WTC11 (cell line): ENCODE results near the gene SLC25A17.

ENCODE experiments used
- CREB1 ChIP-seq: sonication (generic); formaldehyde crosslinking; IDR thresholded peaks from 2 replicates; pipeline ENCODE4 v1.8.0; 2023; ENCODE audit warnings: mild to moderate bottlenecking, missing genetic modification reagents
- CTCF ChIP-seq: fragments of 200-600 bp; IDR thresholded peaks from 2 replicates; pipeline ENCODE4 v1.8.0; 2022; ENCODE audit warnings: antibody characterized with exemption
- ELF4 ChIP-seq: sonication (generic); formaldehyde crosslinking; IDR thresholded peaks from 2 replicates; pipeline ENCODE4 v1.8.1; 2022; ENCODE audit warnings: low read depth, mild to moderate bottlenecking, moderate library complexity, missing genetic modification reagents
- GABPB1 ChIP-seq: sonication (generic); formaldehyde crosslinking; IDR thresholded peaks from 2 replicates; pipeline ENCODE4 v1.8.1; 2023; ENCODE audit warnings: mild to moderate bottlenecking, missing genetic modification reagents
- NR1H2 ChIP-seq: sonication (generic); formaldehyde crosslinking; IDR thresholded peaks from 2 replicates; pipeline ENCODE4 v1.9.0; 2021; ENCODE audit warnings: mild to moderate bottlenecking, moderate library complexity, missing genetic modification reagents
- RELA ChIP-seq: sonication (generic); formaldehyde crosslinking; IDR thresholded peaks from 2 replicates; pipeline ENCODE4 v1.8.1; 2022; ENCODE audit warnings: missing genetic modification reagents, mild to moderate bottlenecking, borderline replicate concordance
- SMAD3 ChIP-seq: sonication (generic); formaldehyde crosslinking; IDR thresholded peaks from 2 replicates; pipeline ENCODE4 v1.8.0; 2022; ENCODE audit warnings: missing genetic modification reagents, mild to moderate bottlenecking, borderline replicate concordance
- TCF7 ChIP-seq: sonication (generic); formaldehyde crosslinking; IDR thresholded peaks from 2 replicates; pipeline ENCODE4 v1.8.0; 2022; ENCODE audit warnings: mild to moderate bottlenecking, low read depth, missing genetic modification reagents, moderate library complexity
- USF1 ChIP-seq: sonication (generic); formaldehyde crosslinking; IDR thresholded peaks from 2 replicates; pipeline ENCODE4 v1.8.0; 2022; ENCODE audit warnings: mild to moderate bottlenecking, missing genetic modification reagents
- USF2 ChIP-seq: sonication (generic); formaldehyde crosslinking; IDR thresholded peaks from 2 replicates; pipeline ENCODE4 v1.8.1; 2023; ENCODE audit warnings: mild to moderate bottlenecking, missing genetic modification reagents, moderate library complexity
- ZBTB43 ChIP-seq: sonication (generic); formaldehyde crosslinking; IDR thresholded peaks from 2 replicates; pipeline ENCODE4 v1.8.1; 2023; ENCODE audit warnings: mild to moderate bottlenecking, missing genetic modification reagents
- ZNF121 ChIP-seq: sonication (generic); formaldehyde crosslinking; IDR thresholded peaks from 2 replicates; pipeline ENCODE4 v1.8.0; 2023; ENCODE audit warnings: missing genetic modification reagents
- ZNF138 ChIP-seq: sonication (generic); formaldehyde crosslinking; conservative IDR thresholded peaks from 2 replicates; pipeline ENCODE4 v1.8.1; 2022; ENCODE audit warnings: mild to moderate bottlenecking, moderate library complexity, missing genetic modification reagents
- ZNF512 ChIP-seq: sonication (generic); formaldehyde crosslinking; IDR thresholded peaks from 2 replicates; pipeline ENCODE4 v1.8.1; 2022; ENCODE audit warnings: missing genetic modification reagents, borderline replicate concordance

- TF ChIP-seq CTCF (no peak), ELF4 (CRISPR knock-in tag) (no peak), USF2 (CRISPR knock-in tag) (no peak), SMAD3 (no peak), CREB1 (CRISPR knock-in tag) (no peak), NR1H2 (no peak), USF1 (CRISPR knock-in tag) (no peak), GABPB1 (CRISPR knock-in tag) (no peak), ZNF121 (no peak), ZNF512 (CRISPR knock-in tag) (no peak), ZBTB43 (CRISPR knock-in tag) (no peak), ZNF138 (CRISPR knock-in tag) (no peak), RELA (no peak), TCF7 (no peak)
Observed at GRCh38 chr22:40853961-40854360, 34.8 kb upstream of the SLC25A17 start.
